ENCODE measurements around the gene OSBPL2.

GRCh38 chr20:62233684-62234083, 4.6 kb upstream of the OSBPL2 start:
- TF ChIP-seq CTCF (IDR thresholded peaks at IDR 0.05) (no peak), POLR2AphosphoS5 (IDR thresholded peaks at IDR 0.05; ENCODE audit: low read depth, low read length) (no peak), REST (IDR thresholded peaks at IDR 0.05; ENCODE audit: insufficient read depth in 1 of 2, low read depth in 2 of 2, low read length in 1 of 2) (no peak), TCF7L2 (IDR thresholded peaks at IDR 0.05; ENCODE audit: low read depth, low read length) (no peak), SIN3A (IDR thresholded peaks at IDR 0.05; ENCODE audit: borderline replicate concordance, insufficient read depth, low read depth, low read length) (no peak)
